ENCODE measurements around the gene USP3. TPM values are rescaled to one million over a fixed set of nuclear protein-coding genes. Genes with fewer than 3 reads are reported as not detected.

Gene USP3
- total RNA-seq, 4 donors from 2014 or later = 12.1 to 29.4 (median 15.5) TPM

DNA sequence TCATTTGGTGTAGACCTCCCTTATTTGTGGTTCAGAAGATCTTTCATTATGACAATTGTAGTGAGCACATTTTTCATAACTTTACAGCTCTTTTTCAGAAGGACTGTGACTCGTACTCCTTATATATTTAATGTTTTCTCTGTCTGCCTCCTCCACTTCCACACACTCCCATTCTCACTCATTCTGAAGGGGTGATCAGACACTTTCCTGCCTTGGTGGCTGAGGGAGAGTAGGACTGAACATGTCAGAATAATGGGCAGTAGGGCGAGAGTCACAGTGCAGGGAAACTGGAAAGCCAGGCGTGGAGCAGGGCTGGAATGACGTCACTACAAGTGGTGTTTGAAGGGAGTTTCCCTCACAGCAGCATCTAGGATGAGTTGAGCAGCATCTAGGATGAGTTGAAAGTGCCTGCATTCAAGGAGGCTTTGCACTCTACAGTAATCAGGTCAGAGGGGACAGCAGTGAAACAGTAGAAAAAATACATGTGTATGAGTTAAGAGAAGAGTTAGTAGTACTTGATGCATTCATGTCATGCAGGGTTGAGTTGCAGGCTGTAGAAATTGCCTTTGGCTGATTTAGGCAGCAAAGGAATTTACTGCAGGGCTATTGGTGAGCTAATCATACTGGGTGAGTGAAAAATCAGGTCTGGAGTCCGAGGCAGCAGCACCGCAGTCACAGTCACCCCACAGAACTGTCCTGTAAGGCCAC is 56.5 kb downstream of the USP3 start:
- intact Hi-C loops (cut with DNase I; ENCODE audit: low total_unique reads) (no loop called here), in situ Hi-C loops (cut with MboI; ENCODE audit: low sequenced_read_pairs in 4 of 4) (no loop called here)

DNA sequence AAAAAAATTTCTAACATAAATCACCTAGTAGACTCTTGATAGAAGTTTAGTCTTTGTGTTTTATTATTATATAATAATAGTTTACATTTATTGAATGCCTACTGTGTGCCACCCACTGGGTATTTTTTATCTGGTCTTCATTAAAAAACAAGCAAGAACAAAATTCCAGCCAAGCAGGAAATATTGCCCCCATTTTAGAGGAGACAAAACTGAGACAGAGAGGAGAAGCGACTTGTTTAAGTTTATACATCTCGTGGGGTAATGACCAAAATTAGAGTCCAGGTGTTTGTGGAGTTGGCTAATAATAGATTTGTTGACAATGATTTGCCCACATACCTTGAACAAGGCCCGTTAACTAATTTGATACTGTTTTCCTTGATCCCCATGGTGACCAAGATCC is 59.7 kb downstream of the USP3 start:
- Histone ChIP-seq H3K27me3 (no peaks in the 10 kb centered on the region), H3K27ac (no peak overlapping the region), H3K9me3 (no peaks in the 10 kb centered on the region), H3K4me3 (no peak overlapping the region), H3K4me1 (no peaks in the 10 kb centered on the region), H3K36me3 (peaks cover 0 to 42% of the 10 kb centered on the region in 2 donors)
- ATAC-seq (no peak), DNase-seq (no peak)
- in situ Hi-C loops (cut with MboI; ENCODE audit: low sequenced_read_pairs in 4 of 4) (no loop called here), intact Hi-C loops (cut with DNase I; ENCODE audit: low total_unique reads) (no loop called here)
- TF ChIP-seq POLR2A (IDR thresholded peaks at IDR 0.05) = no peak
- TF ChIP-seq, protein P1, sequence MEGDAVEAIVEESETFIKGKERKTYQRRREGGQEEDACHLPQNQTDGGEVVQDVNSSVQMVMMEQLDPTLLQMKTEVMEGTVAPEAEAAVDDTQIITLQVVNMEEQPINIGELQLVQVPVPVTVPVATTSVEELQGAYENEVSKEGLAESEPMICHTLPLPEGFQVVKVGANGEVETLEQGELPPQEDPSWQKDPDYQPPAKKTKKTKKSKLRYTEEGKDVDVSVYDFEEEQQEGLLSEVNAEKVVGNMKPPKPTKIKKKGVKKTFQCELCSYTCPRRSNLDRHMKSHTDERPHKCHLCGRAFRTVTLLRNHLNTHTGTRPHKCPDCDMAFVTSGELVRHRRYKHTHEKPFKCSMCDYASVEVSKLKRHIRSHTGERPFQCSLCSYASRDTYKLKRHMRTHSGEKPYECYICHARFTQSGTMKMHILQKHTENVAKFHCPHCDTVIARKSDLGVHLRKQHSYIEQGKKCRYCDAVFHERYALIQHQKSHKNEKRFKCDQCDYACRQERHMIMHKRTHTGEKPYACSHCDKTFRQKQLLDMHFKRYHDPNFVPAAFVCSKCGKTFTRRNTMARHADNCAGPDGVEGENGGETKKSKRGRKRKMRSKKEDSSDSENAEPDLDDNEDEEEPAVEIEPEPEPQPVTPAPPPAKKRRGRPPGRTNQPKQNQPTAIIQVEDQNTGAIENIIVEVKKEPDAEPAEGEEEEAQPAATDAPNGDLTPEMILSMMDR (IDR thresholded peaks at IDR 0.05 in 4 of 5, conservative IDR thresholded peaks at IDR 0.05 in 1 of 5) = no peak

More for the DNA sequence above, 56.5 kb downstream of the USP3 start:
- H3K36me3 ChIP-seq = peaks cover 0 to 53% of the 10 kb centered on the region in 2 donors
- H3K4me3 ChIP-seq = no peak overlapping the region
- H3K27ac ChIP-seq = no peak overlapping the region
- H3K27me3 ChIP-seq = no peaks in the 10 kb centered on the region
- DNase-seq (no peak), ATAC-seq (no peak)
- H3K9me3 ChIP-seq = no peaks in the 10 kb centered on the region
- TF ChIP-seq POLR2A (IDR thresholded peaks at IDR 0.05) = no peak
- TF ChIP-seq, protein P1 (IDR thresholded peaks at IDR 0.05 in 4 of 5, conservative IDR thresholded peaks at IDR 0.05 in 1 of 5) = no peak
- no peaks in the 10 kb centered on the region for H3K4me1 ChIP-seq

DNA sequence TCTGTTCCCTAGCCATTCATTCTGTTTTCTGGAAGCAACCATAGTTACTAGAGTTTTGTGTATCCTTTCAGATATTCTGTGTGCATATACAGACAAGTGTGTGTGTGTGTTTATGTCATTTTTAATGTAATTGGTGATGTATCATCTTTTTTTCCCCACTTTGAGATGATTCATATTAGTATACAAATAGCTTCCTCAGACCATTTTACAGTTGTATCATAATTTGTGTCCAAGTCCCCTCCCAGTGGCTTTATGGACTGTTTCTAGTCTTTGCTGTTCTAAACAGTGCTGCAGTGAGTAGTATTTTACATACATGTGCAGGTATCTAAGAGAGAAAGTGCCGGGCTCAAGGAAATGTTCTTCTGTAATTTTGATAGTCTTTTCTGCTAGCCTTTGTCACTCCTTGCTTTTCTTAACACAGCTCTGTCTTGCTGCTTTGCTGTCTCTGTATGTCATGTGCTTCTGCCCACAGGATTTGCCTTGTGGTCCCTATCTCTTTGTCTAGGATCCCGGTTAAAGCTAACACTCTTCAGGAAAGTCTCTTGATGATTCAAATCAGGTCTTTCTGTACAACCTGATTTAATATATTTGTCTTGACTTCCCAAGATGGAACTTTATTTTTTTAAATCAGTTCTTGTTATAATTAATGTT is 61.3 kb downstream of the USP3 start:
- Histone ChIP-seq H3K27ac (no peak overlapping the region), H3K27me3 (no peaks in the 10 kb centered on the region), H3K36me3 (peaks cover 0 to 43% of the 10 kb centered on the region in 2 donors), H3K4me3 (no peak overlapping the region), H3K4me1 (no peaks in the 10 kb centered on the region), H3K9me3 (no peaks in the 10 kb centered on the region)
- TF ChIP-seq, protein P1 (IDR thresholded peaks at IDR 0.05 in 4 of 5, conservative IDR thresholded peaks at IDR 0.05 in 1 of 5) = no peak
- TF ChIP-seq POLR2A (IDR thresholded peaks at IDR 0.05) = no peak
- intact Hi-C loops (cut with DNase I; ENCODE audit: low total_unique reads) = no loop called here
- no peak for ATAC-seq
- in situ Hi-C loops (cut with MboI; ENCODE audit: low sequenced_read_pairs in 4 of 4) = no loop called here
- no peak for DNase-seq

DNA sequence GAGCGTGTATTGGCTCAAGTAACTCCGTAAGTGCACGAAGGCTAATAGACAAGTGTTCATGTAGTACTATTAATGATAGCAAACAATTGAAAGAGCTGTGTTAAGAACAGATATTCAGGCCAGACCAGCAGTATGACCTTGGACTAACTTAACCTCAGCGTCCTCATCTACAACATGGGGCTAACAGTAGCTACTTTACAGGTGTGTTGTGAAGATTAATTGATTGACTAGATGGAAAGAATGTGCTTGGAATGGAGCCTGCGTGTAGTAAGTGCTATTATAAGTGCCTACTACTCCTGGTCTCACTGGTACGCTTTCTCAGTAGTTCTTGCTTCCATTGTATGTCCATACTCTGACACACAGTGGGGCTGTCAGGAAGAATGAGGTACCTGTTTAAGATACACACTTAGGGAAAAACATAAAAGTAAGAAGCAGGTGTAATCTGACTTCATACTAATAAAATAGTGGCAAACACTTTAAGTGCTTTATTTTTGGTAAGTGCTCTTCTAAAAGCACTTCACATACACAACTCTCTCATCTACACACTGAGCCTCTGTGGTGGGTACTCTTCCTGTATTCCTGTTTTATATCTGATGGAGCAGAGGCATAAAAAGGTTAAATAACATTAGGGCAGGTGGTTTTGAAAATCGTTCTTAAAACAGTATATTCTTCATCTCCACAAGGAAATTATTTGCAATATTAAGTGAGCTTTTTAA is 68.5 kb downstream of the USP3 start:
- Histone ChIP-seq H3K36me3 (peaks cover 0 to 53% of the 10 kb centered on the region in 2 donors), H3K27me3 (no peaks in the 10 kb centered on the region), H3K27ac (no peak overlapping the region), H3K9me3 (no peaks in the 10 kb centered on the region), H3K4me3 (no peak overlapping the region), H3K4me1 (no peaks in the 10 kb centered on the region)
- TF ChIP-seq, protein P1 (IDR thresholded peaks at IDR 0.05 in 4 of 5, conservative IDR thresholded peaks at IDR 0.05 in 1 of 5) = no peak
- TF ChIP-seq POLR2A (IDR thresholded peaks at IDR 0.05) = no peak
- in situ Hi-C loops (cut with MboI; ENCODE audit: low sequenced_read_pairs in 4 of 4) = no loop called here
- intact Hi-C loops (cut with DNase I; ENCODE audit: low total_unique reads) = no loop called here
- DNase-seq (no peak), ATAC-seq (no peak)

Measured in gastrocnemius medialis (tissue), 4 donors.